Activated CD4-positive, alpha-beta memory T cell treated with anti-CD3 and anti-CD28 coated beads, Interleukin-2, amount 10 ng/mL, durations not matched to agents 7 days and 5 days (primary cell): Measurements from ENCODE around the gene ITGA4. TPM values are rescaled to one million over a fixed set of nuclear protein-coding genes. Genes with fewer than 3 reads are reported as not detected.

Experiments used
- CTCF ChIA-PET: fragments of 350-600 bp; sonication (Branson Sonifier 250); formaldehyde crosslinking; loops from one replicate; lab custom pipeline; 2021; ENCODE audit warnings: antibody characterized with exemption, inconsistent platforms; lab: Charles Lee
- POLR2A ChIA-PET: fragments of 350-600 bp; sonication (Branson Sonifier 250); formaldehyde crosslinking; loops from one replicate; lab custom pipeline; 2021; ENCODE audit warnings: antibody characterized with exemption; lab: Charles Lee
- DNase-seq: peaks from one replicate; pipeline ENCODE4 v3.0.0-alpha.2; 2020
- H3K27ac Mint-ChIP-seq: one replicate; pipeline ENCODE4 v1.8.0; 2021; ENCODE audit warnings: mild to moderate bottlenecking, mixed read lengths
- H3K27me3 Mint-ChIP-seq: one replicate; pipeline ENCODE4 v1.8.0; 2021; ENCODE audit warnings: mixed read lengths
- H3K36me3 Mint-ChIP-seq: one replicate; pipeline ENCODE4 v1.8.0; 2021; ENCODE audit warnings: low read depth, mixed read lengths
- H3K4me1 Mint-ChIP-seq: one replicate; pipeline ENCODE4 v1.8.0; 2021; ENCODE audit warnings: mixed read lengths
- H3K4me3 Mint-ChIP-seq: one replicate; pipeline ENCODE4 v1.8.0; 2021; ENCODE audit warnings: mild to moderate bottlenecking, mixed read lengths
- H3K9me3 Mint-ChIP-seq: one replicate; pipeline ENCODE4 v1.8.0; 2021; ENCODE audit warnings: mixed read lengths
- total RNA-seq, 2 experiments: library from RNA; stranded (reverse); gene quantifications; one replicate each; pipeline ENCODE4 v1.2.3, GENCODE V29; 2021

ITGA4 gene
- total RNA-seq, 2 experiments from 2014 or later = 252 to 265 TPM

DNA sequence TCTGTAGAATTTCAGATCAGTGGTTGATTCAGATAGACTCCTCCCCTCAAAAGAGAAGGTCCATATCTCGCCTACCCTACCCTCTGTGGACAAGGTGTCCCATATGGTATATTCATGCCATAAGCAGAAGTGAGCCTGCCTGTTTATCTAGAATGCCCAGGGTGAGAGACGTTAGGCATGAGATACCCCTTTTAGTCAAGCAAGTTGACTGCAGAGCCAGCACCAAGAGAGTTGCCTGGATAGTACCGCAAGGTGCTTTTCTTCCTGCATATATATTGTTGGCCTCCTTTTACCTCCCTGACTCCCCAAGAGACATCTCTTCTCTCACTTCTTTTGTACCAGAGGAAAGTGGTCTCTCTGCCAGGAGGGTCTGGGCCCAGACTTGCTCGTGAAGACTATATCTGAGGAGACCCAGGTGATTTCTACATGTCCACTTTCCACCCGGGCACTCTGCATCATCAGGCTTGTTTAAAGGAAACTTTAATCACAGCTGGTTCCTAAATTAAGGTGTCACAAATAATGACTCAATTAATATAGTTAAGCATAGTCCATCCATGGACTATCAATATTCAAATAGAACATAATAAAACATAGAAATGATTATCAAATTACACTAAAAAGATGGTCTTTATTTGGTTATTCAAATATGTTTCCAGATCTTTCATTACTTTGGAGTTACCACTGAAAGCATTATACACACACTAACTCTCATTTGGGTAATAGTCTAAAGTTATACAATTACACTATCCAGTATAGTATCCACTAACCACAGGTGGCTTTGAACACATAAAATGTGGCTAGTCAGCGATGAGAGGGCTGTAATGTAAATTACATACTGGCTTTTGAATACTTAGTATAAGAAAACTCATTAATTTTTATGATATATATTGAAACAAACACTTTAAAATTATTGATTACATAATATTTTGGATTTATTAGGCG lies 4.1 kb downstream of the ITGA4 start:
- POLR2A ChIA-PET = interaction anchor here (0.6 to 10.9 kb wide), 19 partner anchors 10 to 481 kb away, joined by 3 to 611 read pairs (median 7); partner anchors contain the start of gene UBE2E3
- no peaks in the 10 kb centered on the region for H3K9me3 Mint-ChIP-seq
- peak overlapping the region; percentile 93 for H3K27ac Mint-ChIP-seq
- CTCF ChIA-PET = interaction anchor here (1.3 to 2.2 kb wide), 3 partner anchors 157 to 357 kb away, joined by 5 to 13 read pairs (median 6); no protein-coding TSS in a partner anchor
- H3K4me3 Mint-ChIP-seq = peak overlapping the region; percentile 90
- H3K27me3 Mint-ChIP-seq = no peaks in the 10 kb centered on the region
- H3K36me3 Mint-ChIP-seq = peaks cover 79% of the 10 kb centered on the region
- peak; percentile 40 for DNase-seq
- peaks cover 54% of the 10 kb centered on the region for H3K4me1 Mint-ChIP-seq

DNA sequence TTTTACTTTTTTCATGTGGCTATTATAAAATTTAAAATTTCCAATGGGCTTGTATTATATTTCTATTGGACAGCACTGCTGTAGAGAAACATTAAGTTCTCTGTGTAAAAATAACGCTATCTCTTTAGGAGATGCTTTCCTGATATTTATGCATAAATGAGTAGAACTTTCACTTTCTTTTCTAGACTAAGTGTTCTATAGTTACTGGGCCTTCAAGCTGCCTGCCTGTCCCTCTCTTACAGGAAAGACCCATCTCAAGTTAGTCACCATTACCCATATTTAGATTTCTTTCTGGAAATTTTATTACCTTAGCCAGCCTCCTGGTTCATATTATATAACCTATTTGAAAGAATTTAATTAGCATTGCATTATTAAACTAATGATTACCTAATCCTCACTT lies 4.8 kb downstream of the ITGA4 start:
- Mint-ChIP-seq H3K4me3 (peak overlapping the region; percentile 65), H3K36me3 (peaks cover 79% of the 10 kb centered on the region), H3K27ac (peak overlapping the region; percentile 55), H3K9me3 (no peaks in the 10 kb centered on the region), H3K27me3 (no peaks in the 10 kb centered on the region), H3K4me1 (peaks cover 53% of the 10 kb centered on the region)
- CTCF ChIA-PET = interaction anchor here (1.0 kb wide), 1 partner anchor 8 kb away, joined by 3 read pairs; no protein-coding TSS in a partner anchor
- POLR2A ChIA-PET = interaction anchor here (0.7 to 10.9 kb wide), 11 partner anchors 9 to 355 kb away, joined by 3 to 611 read pairs (median 26); no protein-coding TSS in a partner anchor
- no peak for DNase-seq

DNA sequence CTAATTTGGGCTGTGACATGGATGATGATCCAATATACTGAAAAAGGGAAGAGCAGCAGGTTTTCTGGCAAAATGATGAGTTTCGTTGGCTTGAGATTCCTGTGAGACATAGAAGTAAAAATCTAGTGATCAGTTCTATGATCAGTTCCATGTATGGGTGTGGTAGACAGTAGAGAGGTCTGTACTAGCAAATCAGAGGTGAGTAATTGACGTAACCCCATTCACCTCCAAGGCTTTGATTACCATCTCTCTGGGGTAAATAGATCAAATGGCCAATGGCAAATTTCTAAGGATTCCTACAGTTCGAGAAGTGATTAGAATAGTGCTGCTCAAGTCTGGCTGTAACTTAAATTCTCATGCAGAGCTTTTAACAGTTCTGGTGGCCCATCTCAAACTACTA lies 6.4 kb downstream of the ITGA4 start:
- DNase-seq = no peak
- CTCF ChIA-PET = no interaction called here
- Mint-ChIP-seq H3K27me3 (no peaks in the 10 kb centered on the region), H3K4me1 (peaks cover 69% of the 10 kb centered on the region), H3K27ac (peak overlapping the region; percentile 54), H3K4me3 (peak overlapping the region; percentile 65), H3K9me3 (no peaks in the 10 kb centered on the region), H3K36me3 (peaks cover 85% of the 10 kb centered on the region)
- POLR2A ChIA-PET = interaction anchor here (1.2 to 10.9 kb wide), 6 partner anchors 68 to 359 kb away, joined by 4 to 611 read pairs (median 6); no protein-coding TSS in a partner anchor

DNA sequence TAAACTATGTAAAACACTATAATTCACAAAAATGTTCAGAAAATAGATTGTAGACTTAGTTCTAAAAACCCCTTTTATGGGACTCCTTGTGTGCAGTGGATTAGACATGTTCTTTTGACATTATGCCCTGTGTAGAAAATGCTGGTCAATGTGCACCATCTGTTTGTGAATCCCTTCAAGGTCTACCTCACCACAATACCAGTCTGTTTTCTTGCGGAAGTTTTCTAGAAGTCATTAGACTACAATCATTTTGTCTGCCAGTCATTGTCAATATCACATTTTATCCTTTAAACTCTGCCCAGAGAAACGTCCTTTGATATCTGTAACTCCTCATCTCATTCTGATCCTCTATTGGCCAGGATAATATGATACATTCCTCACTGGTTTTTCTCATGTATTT lies 7.8 kb downstream of the ITGA4 start:
- H3K4me3 Mint-ChIP-seq = peak overlapping the region; percentile 56

DNA sequence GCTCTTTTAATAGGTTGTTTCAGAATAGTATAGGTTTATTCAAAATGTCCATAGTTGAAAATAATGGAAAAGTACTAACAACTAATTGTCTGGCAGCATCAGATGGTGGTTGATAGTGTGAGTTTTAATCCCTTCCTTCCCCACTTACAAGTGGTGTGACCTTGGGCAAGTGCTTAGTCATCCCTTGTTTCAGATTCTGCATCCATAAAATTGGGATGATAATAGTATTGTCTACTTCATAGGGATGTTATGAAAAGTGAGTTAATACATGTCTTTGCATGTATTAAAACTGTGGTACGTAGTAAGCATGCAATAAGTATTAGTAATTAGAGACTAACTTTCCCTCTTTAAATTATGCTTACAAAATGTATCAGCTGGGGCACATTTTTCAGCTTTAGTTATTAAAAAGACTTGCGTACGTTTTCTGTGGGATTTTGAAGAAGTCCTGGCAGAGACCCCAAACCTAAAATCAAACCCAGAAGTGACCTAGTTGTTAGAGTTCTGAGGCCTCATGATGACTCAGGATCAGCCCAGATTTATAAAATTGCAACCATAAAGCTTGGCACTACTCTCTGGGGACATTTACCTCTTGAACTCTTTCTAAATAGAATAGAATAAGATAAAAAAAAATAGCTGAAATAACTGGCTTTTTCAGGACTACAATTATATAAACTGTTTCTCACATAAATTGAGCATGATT lies 8.6 kb downstream of the ITGA4 start:
- peak overlapping the region; percentile 78 for H3K27ac Mint-ChIP-seq
- H3K9me3 Mint-ChIP-seq = peaks cover 1% of the 10 kb centered on the region
- H3K4me1 Mint-ChIP-seq = peaks cover 84% of the 10 kb centered on the region
- no peak for DNase-seq
- no peaks in the 10 kb centered on the region for H3K27me3 Mint-ChIP-seq
- POLR2A ChIA-PET = interaction anchor here (0.6 to 4.1 kb wide), 16 partner anchors 9 to 426 kb away, joined by 3 to 75 read pairs (median 4); partner anchors contain the start of genes ITGA4 and ITPRID2
- peaks cover 84% of the 10 kb centered on the region for H3K36me3 Mint-ChIP-seq
- CTCF ChIA-PET = interaction anchor here (0.7 to 4.2 kb wide), 27 partner anchors 8 to 407 kb away, joined by 3 to 69 read pairs (median 4); partner anchors contain the start of gene ITGA4
- peak overlapping the region; percentile 56 for H3K4me3 Mint-ChIP-seq

More for the DNA sequence above, 7.8 kb downstream of the ITGA4 start:
- no peak for DNase-seq
- POLR2A ChIA-PET = interaction anchor here (0.7 to 10.9 kb wide), 6 partner anchors 9 to 360 kb away, joined by 3 to 611 read pairs (median 6); no protein-coding TSS in a partner anchor
- peaks cover 1% of the 10 kb centered on the region for H3K9me3 Mint-ChIP-seq
- peaks cover 77% of the 10 kb centered on the region for H3K4me1 Mint-ChIP-seq
- peak overlapping the region; percentile 78 for H3K27ac Mint-ChIP-seq
- no peaks in the 10 kb centered on the region for H3K27me3 Mint-ChIP-seq
- CTCF ChIA-PET = no interaction called here
- H3K36me3 Mint-ChIP-seq = peaks cover 85% of the 10 kb centered on the region

DNA sequence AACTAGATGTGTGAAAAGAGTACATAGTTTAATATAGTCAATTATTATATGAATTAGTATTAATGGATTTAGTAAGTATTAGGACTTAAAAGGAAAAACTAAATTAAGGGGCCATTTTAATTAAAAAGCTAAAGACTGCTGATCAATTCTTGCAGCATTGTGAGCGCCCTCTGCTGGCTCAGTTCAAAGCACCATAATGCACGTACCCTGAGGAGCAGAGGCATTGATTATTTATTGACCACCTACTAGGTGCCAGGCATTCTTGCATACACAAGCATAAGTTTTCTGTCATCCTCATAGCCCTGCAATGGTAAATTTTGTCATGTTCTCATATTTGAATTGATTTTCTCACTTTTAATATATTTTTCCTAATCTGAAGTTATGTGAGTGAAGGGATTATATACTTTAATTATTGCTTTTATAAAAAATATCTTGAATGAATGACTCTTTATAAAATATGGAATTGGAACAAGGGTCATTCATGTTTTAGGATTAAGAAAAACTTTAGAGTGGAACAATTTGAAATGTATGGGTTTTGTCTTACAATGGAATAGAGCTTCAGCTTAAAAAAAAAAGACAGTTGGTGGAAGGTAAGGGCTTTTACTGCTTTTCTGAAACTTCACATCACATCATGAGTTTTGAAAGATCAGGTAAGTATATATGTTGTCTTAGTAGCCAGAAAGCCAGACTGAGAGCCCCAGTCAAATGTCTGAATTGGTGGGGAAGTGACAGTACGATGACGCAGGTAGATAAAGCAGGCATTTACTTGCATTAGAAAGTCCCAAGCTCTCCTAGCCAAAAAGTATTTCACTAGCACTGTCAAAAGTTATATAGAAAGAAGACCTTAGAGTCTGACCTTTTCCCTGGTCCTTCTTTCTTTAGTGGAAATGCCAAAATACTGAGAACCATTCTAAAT lies 9.7 kb downstream of the ITGA4 start:
- CTCF ChIA-PET = interaction anchor here (0.7 to 4.2 kb wide), 30 partner anchors 8 to 408 kb away, joined by 3 to 69 read pairs (median 4); partner anchors contain the start of gene ITGA4
- H3K27me3 Mint-ChIP-seq = no peaks in the 10 kb centered on the region
- peak; percentile 84 for DNase-seq

DNA sequence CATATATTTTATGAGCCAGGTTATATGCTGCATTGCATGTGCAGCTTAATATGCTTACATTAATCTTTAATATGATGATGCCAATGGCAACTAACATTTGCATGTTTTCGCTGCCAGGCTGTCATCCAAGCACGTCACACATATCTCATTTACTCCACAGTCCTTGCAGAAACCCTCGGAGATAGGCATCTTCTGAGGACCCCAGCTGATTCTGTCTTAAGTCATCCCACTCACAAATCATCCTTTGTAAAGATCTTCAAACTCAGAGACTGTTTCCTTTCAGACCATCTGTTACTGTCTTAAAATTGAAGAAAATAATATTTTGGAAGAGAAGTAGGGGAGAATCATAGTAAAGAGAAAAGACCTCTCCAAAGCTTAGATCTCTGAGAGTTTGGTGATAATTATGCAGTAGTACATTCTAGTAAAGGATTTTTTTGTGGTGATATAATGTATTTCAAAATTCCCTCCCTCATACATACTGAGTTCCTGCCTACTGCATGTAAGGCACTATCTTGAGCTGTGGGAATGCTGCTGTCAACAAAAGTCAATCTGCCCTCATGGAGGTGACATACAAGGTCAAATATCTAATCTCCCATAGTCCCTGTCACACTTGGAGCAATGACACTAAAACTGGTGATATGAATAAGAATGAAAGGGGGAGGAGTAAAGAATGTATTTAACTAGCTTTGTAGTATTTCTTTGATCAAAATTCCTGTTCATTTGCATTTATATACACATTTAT lies 11.0 kb downstream of the ITGA4 start:
- Mint-ChIP-seq H3K4me3 (no peak overlapping the region), H3K9me3 (peaks cover 1% of the 10 kb centered on the region), H3K27ac (peak overlapping the region; percentile 41), H3K36me3 (peaks cover 84% of the 10 kb centered on the region), H3K27me3 (no peaks in the 10 kb centered on the region), H3K4me1 (peaks cover 90% of the 10 kb centered on the region)
- ChIA-PET POLR2A (interaction anchor here (0.9 to 4.1 kb wide), 7 partner anchors 11 to 364 kb away, joined by 3 to 75 read pairs (median 5); partner anchors contain the start of gene ITGA4), CTCF (interaction anchor here (0.9 to 4.2 kb wide), 8 partner anchors 10 to 363 kb away, joined by 3 to 69 read pairs (median 10); partner anchors contain the start of gene ITGA4)
- DNase-seq = no peak

More for the DNA sequence above, 9.7 kb downstream of the ITGA4 start:
- peaks cover 90% of the 10 kb centered on the region for H3K4me1 Mint-ChIP-seq
- POLR2A ChIA-PET = interaction anchor here (0.6 to 4.1 kb wide), 20 partner anchors 8 to 425 kb away, joined by 3 to 75 read pairs (median 4); partner anchors contain the start of genes ITGA4 and ITPRID2
- peak overlapping the region; percentile 29 for H3K4me3 Mint-ChIP-seq
- peaks cover 83% of the 10 kb centered on the region for H3K36me3 Mint-ChIP-seq
- H3K9me3 Mint-ChIP-seq = peaks cover 1% of the 10 kb centered on the region
- H3K27ac Mint-ChIP-seq = peak overlapping the region; percentile 41

DNA sequence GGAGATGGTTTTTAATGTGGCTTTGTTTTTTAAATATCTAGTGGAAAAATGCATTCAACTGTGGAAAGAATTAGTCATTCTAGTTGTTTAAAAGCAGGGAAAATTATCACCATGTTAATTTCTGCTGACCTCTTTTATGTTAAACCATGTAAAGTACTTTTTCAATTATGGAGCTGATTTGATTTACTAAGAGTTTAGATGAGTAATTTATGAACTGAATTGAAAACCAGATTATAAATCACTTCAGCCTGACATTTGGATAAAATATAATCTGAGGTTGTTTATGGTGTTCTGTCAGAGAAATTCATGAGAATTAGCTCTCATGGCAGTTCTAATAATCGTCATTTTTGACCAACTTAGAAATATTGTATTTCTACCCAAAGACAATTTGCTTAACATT lies 11.6 kb downstream of the ITGA4 start:
- CTCF ChIA-PET = interaction anchor here (1.0 to 4.2 kb wide), 5 partner anchors 11 to 364 kb away, joined by 3 to 69 read pairs (median 12); partner anchors contain the start of gene ITGA4
- no peak for DNase-seq
- peaks cover 90% of the 10 kb centered on the region for H3K4me1 Mint-ChIP-seq
- peaks cover 84% of the 10 kb centered on the region for H3K36me3 Mint-ChIP-seq
- H3K27ac Mint-ChIP-seq = no peak overlapping the region
- H3K4me3 Mint-ChIP-seq = no peak overlapping the region
- no peaks in the 10 kb centered on the region for H3K27me3 Mint-ChIP-seq
- POLR2A ChIA-PET = interaction anchor here (0.9 to 4.1 kb wide), 4 partner anchors 12 to 303 kb away, joined by 3 to 75 read pairs (median 4); partner anchors contain the start of gene ITGA4
- peaks cover 1% of the 10 kb centered on the region for H3K9me3 Mint-ChIP-seq

DNA sequence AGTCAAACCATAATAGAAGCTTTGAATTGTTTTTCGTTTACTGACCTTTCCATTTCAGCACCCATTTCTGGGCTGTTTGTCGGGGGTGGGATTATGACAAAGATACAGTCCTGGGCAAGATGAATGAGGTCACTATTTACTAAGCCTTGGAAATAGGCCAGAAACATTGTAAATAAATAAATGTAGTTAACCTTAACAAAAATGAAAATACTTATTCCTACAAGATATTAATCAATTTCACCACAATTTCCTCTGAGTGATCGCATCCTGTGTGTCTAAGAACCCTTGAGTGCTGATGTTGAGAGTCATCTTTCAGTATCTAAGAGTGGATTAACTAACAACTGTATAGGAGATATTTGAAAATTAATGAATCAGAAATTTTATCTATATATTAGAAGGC lies 14.0 kb downstream of the ITGA4 start:
- H3K36me3 Mint-ChIP-seq = peaks cover 88% of the 10 kb centered on the region
- peak overlapping the region; percentile 44 for H3K4me3 Mint-ChIP-seq
- H3K4me1 Mint-ChIP-seq = peaks cover 87% of the 10 kb centered on the region
- CTCF ChIA-PET = interaction anchor here (0.8 to 2.1 kb wide), 5 partner anchors 9 to 366 kb away, joined by 3 to 8 read pairs (median 4); partner anchors contain the start of gene ITGA4
- POLR2A ChIA-PET = interaction anchor here (1.1 to 3.5 kb wide), 10 partner anchors 10 to 367 kb away, joined by 3 to 66 read pairs (median 4); partner anchors contain the start of gene ITGA4
- H3K27ac Mint-ChIP-seq = peak overlapping the region; percentile 71
- no peak for DNase-seq
- H3K9me3 Mint-ChIP-seq = peaks cover 1% of the 10 kb centered on the region
- no peaks in the 10 kb centered on the region for H3K27me3 Mint-ChIP-seq

DNA sequence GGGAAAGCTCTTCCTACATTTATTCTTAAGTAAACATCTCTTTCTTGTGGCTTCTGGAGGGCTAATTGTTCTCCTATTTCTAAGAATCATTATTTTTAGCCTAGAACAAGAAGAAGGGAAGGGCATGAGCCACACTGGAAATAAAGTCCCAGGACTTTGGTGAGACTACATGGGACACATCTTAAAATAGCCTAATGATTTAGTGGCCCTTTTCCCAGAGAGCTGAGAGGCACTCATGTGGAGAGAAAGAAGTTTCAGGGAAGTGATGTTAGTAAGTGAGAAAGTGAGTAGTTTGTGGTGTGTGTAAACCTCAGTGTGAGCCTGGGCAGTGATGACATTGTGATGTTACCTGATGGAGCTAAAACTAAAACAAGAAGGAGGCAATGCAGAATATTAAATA lies 14.6 kb downstream of the ITGA4 start:
- ChIA-PET CTCF (interaction anchor here (0.6 to 2.1 kb wide), 4 partner anchors 142 to 491 kb away, joined by 3 to 6 read pairs (median 4); no protein-coding TSS in a partner anchor), POLR2A (interaction anchor here (0.9 to 3.5 kb wide), 9 partner anchors 9 to 366 kb away, joined by 3 to 66 read pairs (median 3); partner anchors contain the start of gene ITGA4)
- Mint-ChIP-seq H3K4me1 (peaks cover 87% of the 10 kb centered on the region), H3K27ac (peak overlapping the region; percentile 71), H3K4me3 (peak overlapping the region; percentile 44), H3K27me3 (no peaks in the 10 kb centered on the region), H3K36me3 (peaks cover 93% of the 10 kb centered on the region), H3K9me3 (peaks cover 1% of the 10 kb centered on the region)
- no peak for DNase-seq
